Fibroblast of lung (primary cell): ENCODE data around the gene ZNF646. TPM values are rescaled to one million over a fixed set of nuclear protein-coding genes. Genes with fewer than 3 reads are reported as not detected.

Experiments used
- DNase-seq, 2 donors: peaks; one replicate each; pipeline versions ENCODE4 v3.0.0 to v3.0.0-alpha.2; 2010; ENCODE audit warnings: low read depth in 2 of 2
- H2AFZ ChIP-seq: 2 replicates; pipeline ENCODE4 v1.5.1; 2012; ENCODE audit warnings: low read length, control low read depth, inconsistent platforms
- H3K27ac ChIP-seq: 2 replicates; pipeline ENCODE4 v1.5.1; 2011; ENCODE audit warnings: low read length, control low read depth; ENCODE audit not compliant: insufficient read depth
- H3K27me3 ChIP-seq: 2 replicates; pipeline ENCODE4 v1.5.1; 2011; ENCODE audit warnings: mild to moderate bottlenecking, low read length; ENCODE audit not compliant: control insufficient read depth, insufficient read depth
- H3K36me3 ChIP-seq: 2 replicates; pipeline ENCODE4 v1.5.1; 2011; ENCODE audit warnings: low read length; ENCODE audit not compliant: control insufficient read depth, insufficient read depth
- H3K4me1 ChIP-seq: 2 replicates; pipeline ENCODE4 v1.5.1; 2011; ENCODE audit warnings: low read length; ENCODE audit not compliant: control insufficient read depth, insufficient read depth; ENCODE audit errors: extremely low read depth
- H3K4me2 ChIP-seq: 2 replicates; pipeline ENCODE4 v1.5.1; 2011; ENCODE audit warnings: low read length, control low read depth; ENCODE audit not compliant: insufficient read depth; ENCODE audit errors: extremely low read depth
- H3K4me3 ChIP-seq, 4 experiments: fragments of 200-600 bp in 1 of 4; sonication (generic) in 1 of 4; replicated peaks in 1 of 4; 2 replicates each; pipeline ENCODE4 v1.5.1; 2011 to 2016; ENCODE audit warnings: low read length in 4 of 4, low read depth in 3 of 4, mild to moderate bottlenecking in 3 of 4, control low read depth in 2 of 4, inconsistent platforms in 1 of 4, mixed read lengths in 1 of 4; ENCODE audit not compliant: insufficient read depth in 1 of 4; ENCODE audit errors: control extremely low read depth in 1 of 4
- H3K79me2 ChIP-seq: 2 replicates; pipeline ENCODE4 v1.5.1; 2012; ENCODE audit warnings: mild to moderate bottlenecking, low read length, inconsistent platforms; ENCODE audit not compliant: control insufficient read depth, insufficient read depth
- H3K9ac ChIP-seq: 2 replicates; pipeline ENCODE4 v1.5.1; 2011; ENCODE audit warnings: mild to moderate bottlenecking, low read length, control low read depth; ENCODE audit not compliant: insufficient read depth
- H3K9me3 ChIP-seq: 2 replicates; pipeline ENCODE4 v1.5.1; 2012; ENCODE audit warnings: low read depth, low read length; ENCODE audit not compliant: control insufficient read depth, insufficient read depth
- H4K20me1 ChIP-seq: 2 replicates; pipeline ENCODE4 v1.5.1; 2011; ENCODE audit warnings: low read length; ENCODE audit not compliant: control insufficient read depth, insufficient read depth; ENCODE audit errors: extremely low read depth
- CTCF ChIP-seq, 2 donors: IDR thresholded peaks in 1 of 2; conservative IDR thresholded peaks in 1 of 2; 1 replicate in 1 of 2; 2 replicates in 1 of 2; pipeline ENCODE4 v1.5.1; 2011 to 2012; ENCODE audit warnings: low read length in 2 of 2, control low read depth in 1 of 2, inconsistent platforms in 1 of 2, low read depth in 1 of 2, mild to moderate bottlenecking in 1 of 2
- EZH2 ChIP-seq: IDR thresholded peaks from 2 replicates; pipeline ENCODE4 v1.5.1; 2012; ENCODE audit warnings: low read length, control low read depth, mild to moderate bottlenecking; ENCODE audit errors: missing control alignments
- polyA plus RNA-seq, 2 donors: library from polyadenylated mRNA; depleted of rRNA in 1 of 2; stranded (reverse) in 1 of 2; unstranded in 1 of 2; fragments of >200 nt; gene quantifications; 2 replicates each; pipeline ENCODE4 v1.2.1, GENCODE V29; 2011 to 2012; ENCODE audit warnings: missing spikeins in 1 of 2
- total RNA-seq: library from RNA; depleted of rRNA; stranded (reverse); fragments of >200 nt; gene quantifications from 2 replicates; pipeline ENCODE4 v1.2.1, GENCODE V29; 2014

Gene ZNF646
- total and polyA plus RNA-seq, 2 donors (not counting 1 experiment from before 2014, with no cell fraction given): 2.6 to 13.2 TPM

DNA sequence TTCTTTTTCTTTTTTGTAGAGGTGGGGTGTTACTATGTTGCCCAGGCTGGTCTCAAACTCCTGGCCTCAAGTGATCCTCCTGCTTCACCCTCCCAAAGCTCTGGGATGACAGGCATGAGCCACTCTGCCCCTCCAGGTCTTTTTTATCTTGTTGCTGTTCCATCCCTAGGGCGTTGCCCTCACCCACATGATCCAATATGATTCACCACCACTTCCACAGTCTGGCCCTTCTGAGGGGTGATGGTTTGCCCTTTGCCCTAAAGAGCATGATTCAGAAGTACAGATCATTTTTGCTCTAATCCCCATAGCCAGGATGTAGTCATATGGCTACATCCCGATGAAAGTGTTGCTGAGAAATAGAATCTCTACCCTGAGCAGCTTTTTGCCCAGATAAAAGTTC, 22.1 kb upstream of the ZNF646 start:
- Histone ChIP-seq H3K36me3 (no peaks in the 10 kb centered on the region), H3K4me2 (peak overlapping the region; percentile 18), H3K27me3 (no peaks in the 10 kb centered on the region), H2AFZ (peak overlapping the region; percentile 23), H3K79me2 (no peaks in the 10 kb centered on the region), H3K9ac (no peak overlapping the region), H3K4me1 (peaks cover 7% of the 10 kb centered on the region), H3K4me3 (no peak overlapping the region), H3K27ac (peak overlapping the region; percentile 75), H3K9me3 (no peaks in the 10 kb centered on the region), H4K20me1 (no peaks in the 10 kb centered on the region)
- TF ChIP-seq CTCF (conservative IDR thresholded peaks at IDR 0.05 in 1 of 2, IDR thresholded peaks at IDR 0.05 in 1 of 2; ENCODE audit: low read depth in 1 of 2, low read length in 2 of 2): no peak
- TF ChIP-seq EZH2: no peak
- DNase-seq: peak; percentile 92 to 96

- Histone ChIP-seq H3K4me2 (no peak overlapping the region), H2AFZ (no peak overlapping the region), H4K20me1 (no peaks in the 10 kb centered on the region), H3K27me3 (no peaks in the 10 kb centered on the region), H3K9ac (no peak overlapping the region), H3K36me3 (peaks cover 2% of the 10 kb centered on the region), H3K4me1 (peaks cover 7% of the 10 kb centered on the region), H3K9me3 (no peaks in the 10 kb centered on the region), H3K27ac (no peak overlapping the region), H3K4me3 (no peak overlapping the region), H3K79me2 (no peaks in the 10 kb centered on the region)
- TF ChIP-seq EZH2 (no peak), CTCF (conservative IDR thresholded peaks at IDR 0.05 in 1 of 2, IDR thresholded peaks at IDR 0.05 in 1 of 2; ENCODE audit: low read depth in 1 of 2, low read length in 2 of 2) (no peak)
- DNase-seq: no peak
Observed at GRCh38 chr16:31055613-31056012, 18.6 kb upstream of the ZNF646 start.

- Histone ChIP-seq H2AFZ (no peak overlapping the region), H3K9ac (no peak overlapping the region), H3K27me3 (no peaks in the 10 kb centered on the region), H4K20me1 (no peaks in the 10 kb centered on the region), H3K9me3 (no peaks in the 10 kb centered on the region), H3K4me3 (no peak overlapping the region), H3K27ac (no peak overlapping the region), H3K4me2 (no peak overlapping the region), H3K36me3 (peaks cover 27% of the 10 kb centered on the region), H3K4me1 (peaks cover 15% of the 10 kb centered on the region), H3K79me2 (peaks cover 33% of the 10 kb centered on the region)
- TF ChIP-seq EZH2 (no peak), CTCF (conservative IDR thresholded peaks at IDR 0.05 in 1 of 2, IDR thresholded peaks at IDR 0.05 in 1 of 2; ENCODE audit: low read depth in 1 of 2, low read length in 2 of 2) (no peak)
- DNase-seq: no peak
Observed at GRCh38 chr16:31061126-31061812, 13.0 kb upstream of the ZNF646 start.
